Astrocyte (in vitro differentiated cells and primary cell): ENCODE data around the gene GPR39. TPM values are rescaled to one million over a fixed set of nuclear protein-coding genes. Genes with fewer than 3 reads are reported as not detected.

Source experiments
- DNase-seq: peaks from one replicate; pipeline ENCODE4 v3.0.0-alpha.2; 2010; ENCODE audit warnings: low read depth
- FAIRE-seq: peaks from 2 replicates; lab custom pipeline; 2011; peaks lifted over from hg19 to GRCh38; lab: Jason Lieb, UNC
- H2AFZ ChIP-seq: 2 replicates; pipeline ENCODE4 v1.6.0; 2012; ENCODE audit warnings: low read depth, low read length, inconsistent platforms
- H3K27ac ChIP-seq: 2 replicates; pipeline ENCODE4 v1.5.1; 2011; ENCODE audit warnings: low read depth, low read length, inconsistent platforms
- H3K27me3 ChIP-seq: 2 replicates; pipeline ENCODE4 v1.6.0; 2011; ENCODE audit warnings: low read length, inconsistent platforms; ENCODE audit not compliant: insufficient read depth
- H3K36me3 ChIP-seq: 2 replicates; pipeline ENCODE4 v1.5.1; 2011; ENCODE audit warnings: low read length, inconsistent platforms; ENCODE audit not compliant: insufficient read depth
- H3K4me1 ChIP-seq: 2 replicates; pipeline ENCODE4 v1.5.1; 2011; ENCODE audit warnings: low read length, inconsistent platforms; ENCODE audit not compliant: insufficient read depth
- H3K4me2 ChIP-seq: 2 replicates; pipeline ENCODE4 v1.6.0; 2012; ENCODE audit warnings: low read length, inconsistent platforms
- H3K4me3 ChIP-seq: 2 replicates; pipeline ENCODE4 v1.5.1; 2011; ENCODE audit warnings: low read depth, mild to moderate bottlenecking, low read length, inconsistent platforms; ENCODE audit not compliant: insufficient read depth
- H3K79me2 ChIP-seq: 2 replicates; pipeline ENCODE4 v1.6.0; 2012; ENCODE audit warnings: mild to moderate bottlenecking, low read length, inconsistent platforms; ENCODE audit not compliant: insufficient read depth
- H3K9ac ChIP-seq: 2 replicates; pipeline ENCODE4 v1.6.0; 2012; ENCODE audit warnings: mild to moderate bottlenecking, low read length, inconsistent platforms
- H3K9me3 ChIP-seq: 2 replicates; pipeline ENCODE4 v1.5.1; 2012; ENCODE audit warnings: low read depth, mild to moderate bottlenecking, low read length, inconsistent platforms; ENCODE audit not compliant: insufficient read depth
- H4K20me1 ChIP-seq: 2 replicates; pipeline ENCODE4 v1.6.0; 2012; ENCODE audit warnings: low read length, inconsistent platforms; ENCODE audit not compliant: insufficient read depth
- H3K27ac Mint-ChIP-seq: one replicate; pipeline ENCODE4 v1.8.0; 2021; ENCODE audit warnings: mild to moderate bottlenecking, mixed read lengths; ENCODE audit not compliant: unreplicated experiment
- H3K27me3 Mint-ChIP-seq: one replicate; pipeline ENCODE4 v1.8.0; 2021; ENCODE audit warnings: low read depth, mixed read lengths; ENCODE audit not compliant: unreplicated experiment
- H3K36me3 Mint-ChIP-seq: one replicate; pipeline ENCODE4 v1.8.0; 2021; ENCODE audit warnings: low read depth, mixed read lengths; ENCODE audit not compliant: unreplicated experiment
- H3K4me1 Mint-ChIP-seq: one replicate; pipeline ENCODE4 v1.8.0; 2021; ENCODE audit warnings: low read depth, mixed read lengths; ENCODE audit not compliant: unreplicated experiment
- H3K4me3 Mint-ChIP-seq: one replicate; pipeline ENCODE4 v1.8.0; 2021; ENCODE audit warnings: mild to moderate bottlenecking, moderate library complexity, mixed read lengths; ENCODE audit not compliant: unreplicated experiment
- H3K9me3 Mint-ChIP-seq: one replicate; pipeline ENCODE4 v1.8.0; 2021; ENCODE audit warnings: mild to moderate bottlenecking, mixed read lengths; ENCODE audit not compliant: unreplicated experiment
- EZH2 ChIP-seq: IDR thresholded peaks from 2 replicates; pipeline ENCODE4 v1.6.1; 2012; ENCODE audit warnings: mild to moderate bottlenecking, low read length, inconsistent platforms; ENCODE audit not compliant: insufficient read depth
- total RNA-seq: library from RNA; stranded (reverse); gene quantifications from 2 replicates; pipeline ENCODE4 v1.2.1, GENCODE V29; 2021
- TF ChIP-seq, protein P1 (sequence below): IDR thresholded peaks from 2 replicates; pipeline ENCODE4 v1.5.1; 2011; ENCODE audit warnings: low read depth, mild to moderate bottlenecking, inconsistent platforms, low read length, moderate library complexity; ENCODE audit not compliant: insufficient read depth

The GPR39 gene
- total RNA-seq, 1 donor from 2014 or later = 4.4 TPM

DNA sequence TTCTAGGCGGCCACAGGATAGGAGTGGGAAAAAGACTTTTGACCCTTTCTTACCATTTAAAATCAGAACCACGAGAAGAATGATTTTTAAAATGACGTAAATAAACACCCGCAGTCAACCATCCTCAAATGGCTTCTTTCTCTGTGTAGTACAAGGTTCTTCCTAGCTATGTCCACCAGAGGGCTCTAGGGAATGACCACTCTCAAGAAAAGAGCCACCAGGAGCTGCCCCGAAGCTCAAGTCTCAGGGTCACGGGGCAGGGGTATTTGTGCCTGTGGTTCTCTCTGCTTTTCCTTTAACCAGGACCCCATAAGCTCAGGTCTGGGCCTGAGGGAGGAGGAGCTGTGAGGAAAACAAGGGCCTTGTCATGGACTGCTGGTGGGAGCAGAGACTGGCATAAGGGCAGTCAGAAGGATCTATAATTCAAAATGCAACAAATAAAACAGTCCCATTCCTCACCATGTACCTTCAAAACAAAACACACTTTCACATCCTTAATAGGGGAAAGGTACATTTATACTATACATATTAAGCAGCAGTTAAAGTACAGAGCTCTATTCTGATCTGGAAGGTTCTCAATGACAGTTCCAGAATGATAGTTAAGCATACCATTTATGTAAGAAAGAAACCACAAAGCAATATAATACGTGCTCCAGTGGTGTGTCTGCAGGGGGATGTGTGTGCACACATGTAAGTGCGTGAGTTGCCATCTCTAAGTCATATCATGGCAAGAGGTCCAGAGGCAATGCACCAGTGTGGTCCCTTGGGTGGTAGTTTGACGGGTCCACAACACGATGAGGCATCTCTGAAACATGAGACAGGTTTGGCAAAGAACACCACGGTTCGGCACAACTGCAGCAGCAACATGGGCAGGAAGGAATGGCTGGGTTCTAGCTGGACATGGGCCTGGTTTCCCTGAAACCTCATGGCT lies 234.8 kb downstream of the GPR39 start:
- H3K27ac Mint-ChIP-seq = no peak overlapping the region
- H3K79me2 ChIP-seq = peaks cover 58% of the 10 kb centered on the region
- H3K9me3 ChIP-seq = no peaks in the 10 kb centered on the region
- H3K27ac ChIP-seq = no peak overlapping the region
- no peaks in the 10 kb centered on the region for H3K27me3 ChIP-seq
- peak; percentile 26 for FAIRE-seq
- no peak overlapping the region for H3K4me3 Mint-ChIP-seq
- H4K20me1 ChIP-seq = peaks cover 64% of the 10 kb centered on the region
- H3K4me2 ChIP-seq = peak overlapping the region; percentile 27
- peak overlapping the region; percentile 6 for H3K4me3 ChIP-seq
- no peaks in the 10 kb centered on the region for H3K27me3 Mint-ChIP-seq
- no peaks in the 10 kb centered on the region for H3K9me3 Mint-ChIP-seq
- H3K9ac ChIP-seq = no peak overlapping the region
- H2AFZ ChIP-seq = no peak overlapping the region
- H3K36me3 Mint-ChIP-seq = peaks cover 1% of the 10 kb centered on the region
- H3K36me3 ChIP-seq = peaks cover 4% of the 10 kb centered on the region
- H3K4me1 Mint-ChIP-seq = peaks cover 4% of the 10 kb centered on the region
- peaks cover 15% of the 10 kb centered on the region for H3K4me1 ChIP-seq
- DNase-seq = peak; percentile 36
- TF ChIP-seq EZH2 = no peak
- TF ChIP-seq, protein P1, sequence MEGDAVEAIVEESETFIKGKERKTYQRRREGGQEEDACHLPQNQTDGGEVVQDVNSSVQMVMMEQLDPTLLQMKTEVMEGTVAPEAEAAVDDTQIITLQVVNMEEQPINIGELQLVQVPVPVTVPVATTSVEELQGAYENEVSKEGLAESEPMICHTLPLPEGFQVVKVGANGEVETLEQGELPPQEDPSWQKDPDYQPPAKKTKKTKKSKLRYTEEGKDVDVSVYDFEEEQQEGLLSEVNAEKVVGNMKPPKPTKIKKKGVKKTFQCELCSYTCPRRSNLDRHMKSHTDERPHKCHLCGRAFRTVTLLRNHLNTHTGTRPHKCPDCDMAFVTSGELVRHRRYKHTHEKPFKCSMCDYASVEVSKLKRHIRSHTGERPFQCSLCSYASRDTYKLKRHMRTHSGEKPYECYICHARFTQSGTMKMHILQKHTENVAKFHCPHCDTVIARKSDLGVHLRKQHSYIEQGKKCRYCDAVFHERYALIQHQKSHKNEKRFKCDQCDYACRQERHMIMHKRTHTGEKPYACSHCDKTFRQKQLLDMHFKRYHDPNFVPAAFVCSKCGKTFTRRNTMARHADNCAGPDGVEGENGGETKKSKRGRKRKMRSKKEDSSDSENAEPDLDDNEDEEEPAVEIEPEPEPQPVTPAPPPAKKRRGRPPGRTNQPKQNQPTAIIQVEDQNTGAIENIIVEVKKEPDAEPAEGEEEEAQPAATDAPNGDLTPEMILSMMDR = peak; percentile 35

DNA sequence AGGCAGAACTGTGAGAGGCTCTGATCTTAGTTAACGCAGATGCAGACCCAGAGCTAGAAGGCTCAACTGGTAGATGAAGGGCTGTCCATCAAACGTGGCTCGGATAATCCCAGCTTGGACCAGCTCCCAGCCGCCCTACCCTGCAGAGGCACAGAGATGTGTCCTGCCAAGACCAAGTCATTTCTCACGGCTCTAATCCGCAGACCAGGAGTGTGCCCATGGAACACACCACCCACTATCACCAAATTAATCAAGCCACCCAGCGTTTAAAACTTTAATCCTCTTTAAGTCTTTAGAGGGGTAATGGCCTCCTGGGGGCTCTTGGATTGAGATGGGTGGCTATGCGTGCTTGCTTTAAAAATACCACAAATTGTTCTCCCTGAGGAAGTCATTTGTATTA lies 235.9 kb downstream of the GPR39 start:
- Mint-ChIP-seq H3K36me3 (peaks cover 1% of the 10 kb centered on the region), H3K9me3 (no peaks in the 10 kb centered on the region), H3K4me3 (no peak overlapping the region), H3K27ac (no peak overlapping the region), H3K4me1 (peaks cover 7% of the 10 kb centered on the region), H3K27me3 (no peaks in the 10 kb centered on the region)
- H3K9me3 ChIP-seq = no peaks in the 10 kb centered on the region
- peak overlapping the region; percentile 3 for H3K27ac ChIP-seq
- TF ChIP-seq EZH2 = no peak
- TF ChIP-seq, protein P1 = no peak
- H3K9ac ChIP-seq = no peak overlapping the region
- peaks cover 58% of the 10 kb centered on the region for H3K79me2 ChIP-seq
- peaks cover 15% of the 10 kb centered on the region for H3K4me1 ChIP-seq
- DNase-seq = no peak
- H3K27me3 ChIP-seq = no peaks in the 10 kb centered on the region
- FAIRE-seq = no peak
- peaks cover 64% of the 10 kb centered on the region for H4K20me1 ChIP-seq
- H2AFZ ChIP-seq = no peak overlapping the region
- peaks cover under 1% of the 10 kb centered on the region for H3K36me3 ChIP-seq
- H3K4me2 ChIP-seq = peak overlapping the region; percentile 27
- H3K4me3 ChIP-seq = no peak overlapping the region

DNA sequence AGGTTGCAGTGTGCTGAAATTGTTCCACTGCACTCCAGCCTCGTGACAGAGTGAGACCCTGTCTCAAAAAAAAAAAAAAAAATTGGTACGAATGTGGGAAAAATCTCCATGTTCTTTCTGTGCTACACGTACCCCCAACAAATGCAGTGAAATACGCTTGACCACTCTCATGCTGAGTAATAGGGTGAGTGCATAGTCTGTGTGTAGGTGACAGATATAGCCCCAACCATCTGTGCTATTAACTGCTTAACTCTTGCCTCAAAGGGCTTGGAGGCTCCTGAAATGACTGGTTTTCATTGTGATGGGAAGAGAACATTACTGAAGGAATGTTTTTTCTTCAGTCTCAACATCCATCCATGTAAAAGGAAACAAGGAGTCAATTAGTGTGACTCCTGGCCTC lies 237.7 kb downstream of the GPR39 start:
- Histone ChIP-seq H3K36me3 (peaks cover 16% of the 10 kb centered on the region), H3K27ac (no peak overlapping the region), H3K4me2 (no peak overlapping the region), H3K27me3 (no peaks in the 10 kb centered on the region), H4K20me1 (peaks cover 55% of the 10 kb centered on the region), H3K4me1 (peaks cover 15% of the 10 kb centered on the region), H3K4me3 (no peak overlapping the region), H3K79me2 (peaks cover 55% of the 10 kb centered on the region), H2AFZ (no peak overlapping the region), H3K9me3 (no peaks in the 10 kb centered on the region), H3K9ac (no peak overlapping the region)
- Mint-ChIP-seq H3K4me1 (peaks cover 7% of the 10 kb centered on the region), H3K27ac (no peak overlapping the region), H3K4me3 (no peak overlapping the region), H3K36me3 (peaks cover 8% of the 10 kb centered on the region), H3K9me3 (no peaks in the 10 kb centered on the region), H3K27me3 (no peaks in the 10 kb centered on the region)
- FAIRE-seq = no peak
- no peak for TF ChIP-seq EZH2
- TF ChIP-seq, protein P1 = no peak
- no peak for DNase-seq
